Measurements from ENCODE around the gene BEND4.

BEND4 gene

GRCh38 chr4:42142591-42142990 is 9.9 kb downstream of the BEND4 start (continued):
- TF ChIP-seq, protein P1, sequence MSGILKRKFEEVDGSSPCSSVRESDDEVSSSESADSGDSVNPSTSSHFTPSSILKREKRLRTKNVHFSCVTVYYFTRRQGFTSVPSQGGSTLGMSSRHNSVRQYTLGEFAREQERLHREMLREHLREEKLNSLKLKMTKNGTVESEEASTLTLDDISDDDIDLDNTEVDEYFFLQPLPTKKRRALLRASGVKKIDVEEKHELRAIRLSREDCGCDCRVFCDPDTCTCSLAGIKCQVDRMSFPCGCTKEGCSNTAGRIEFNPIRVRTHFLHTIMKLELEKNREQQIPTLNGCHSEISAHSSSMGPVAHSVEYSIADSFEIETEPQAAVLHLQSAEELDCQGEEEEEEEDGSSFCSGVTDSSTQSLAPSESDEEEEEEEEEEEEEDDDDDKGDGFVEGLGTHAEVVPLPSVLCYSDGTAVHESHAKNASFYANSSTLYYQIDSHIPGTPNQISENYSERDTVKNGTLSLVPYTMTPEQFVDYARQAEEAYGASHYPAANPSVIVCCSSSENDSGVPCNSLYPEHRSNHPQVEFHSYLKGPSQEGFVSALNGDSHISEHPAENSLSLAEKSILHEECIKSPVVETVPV (CRISPR knock-in tag; IDR thresholded peaks at IDR 0.05): no peak
- no peak for TF ChIP-seq ZC3H10 (CRISPR knock-in tag; IDR thresholded peaks at IDR 0.05)

GRCh38 chr4:42136371-42136770 is 16.1 kb downstream of the BEND4 start:
- TF ChIP-seq ARNTL (CRISPR knock-in tag; IDR thresholded peaks at IDR 0.05; ENCODE audit: borderline replicate concordance, low read depth): no peak
- TF ChIP-seq TCF4 (CRISPR knock-in tag; IDR thresholded peaks at IDR 0.05; ENCODE audit: borderline replicate concordance): no peak
- no peak for TF ChIP-seq BACH2 (CRISPR knock-in tag; IDR thresholded peaks at IDR 0.05; ENCODE audit: borderline replicate concordance)
- TF ChIP-seq PPARA (CRISPR knock-in tag; IDR thresholded peaks at IDR 0.05; ENCODE audit: borderline replicate concordance): no peak
- TF ChIP-seq, protein P1 (CRISPR knock-in tag; IDR thresholded peaks at IDR 0.05): no peak
- no peak for TF ChIP-seq ZNF70 (CRISPR knock-in tag; IDR thresholded peaks at IDR 0.05)
- TF ChIP-seq ZNF8 (CRISPR knock-in tag; IDR thresholded peaks at IDR 0.05): no peak
- no peak for TF ChIP-seq ISL1 (CRISPR knock-in tag; IDR thresholded peaks at IDR 0.05)
- no peak for TF ChIP-seq TSHZ2 (CRISPR knock-in tag; IDR thresholded peaks at IDR 0.05)
- TF ChIP-seq PATZ1 (CRISPR knock-in tag; IDR thresholded peaks at IDR 0.05; ENCODE audit: borderline replicate concordance): no peak
- no peak for ATAC-seq

DNA sequence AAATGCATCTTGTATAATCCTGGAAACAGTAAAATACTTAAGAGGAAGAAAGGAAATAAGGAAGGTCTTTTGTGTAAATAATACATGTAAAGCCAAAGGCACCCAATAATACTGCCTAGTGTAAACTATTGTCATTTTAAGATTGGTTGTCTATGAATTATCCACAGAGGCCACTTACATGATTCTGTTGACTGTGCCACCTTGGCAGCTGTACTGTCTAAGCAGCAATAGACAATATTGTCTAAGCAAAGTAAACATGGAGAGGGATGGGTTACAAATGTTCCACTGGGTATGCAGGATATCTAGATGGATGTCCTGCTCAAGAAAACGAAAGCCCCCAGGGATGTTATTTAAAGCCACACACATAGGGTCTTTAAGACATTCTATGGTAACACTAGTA is 19.4 kb downstream of the BEND4 start:
- ATAC-seq: no peak
- no peak for TF ChIP-seq PPARA (CRISPR knock-in tag; IDR thresholded peaks at IDR 0.05; ENCODE audit: borderline replicate concordance)
- no peak for TF ChIP-seq OSR1 (CRISPR knock-in tag; IDR thresholded peaks at IDR 0.05)
- TF ChIP-seq BACH2 (CRISPR knock-in tag; IDR thresholded peaks at IDR 0.05; ENCODE audit: borderline replicate concordance): no peak
- no peak for TF ChIP-seq GLIS3 (CRISPR knock-in tag; IDR thresholded peaks at IDR 0.05)
- no peak for TF ChIP-seq ZNF70 (CRISPR knock-in tag; IDR thresholded peaks at IDR 0.05)
- no peak for TF ChIP-seq RARB (CRISPR knock-in tag; IDR thresholded peaks at IDR 0.05)
- TF ChIP-seq SNAI2 (CRISPR knock-in tag; IDR thresholded peaks at IDR 0.05): no peak
- no peak for TF ChIP-seq TOX (CRISPR knock-in tag; IDR thresholded peaks at IDR 0.05; ENCODE audit: borderline replicate concordance)
- TF ChIP-seq ARNTL (CRISPR knock-in tag; IDR thresholded peaks at IDR 0.05; ENCODE audit: borderline replicate concordance, low read depth): no peak

- no peak for TF ChIP-seq BACH2 (CRISPR knock-in tag; IDR thresholded peaks at IDR 0.05; ENCODE audit: borderline replicate concordance)
- no peak for TF ChIP-seq ISL1 (CRISPR knock-in tag; IDR thresholded peaks at IDR 0.05)
- no peak for TF ChIP-seq ZFP30 (CRISPR knock-in tag; IDR thresholded peaks at IDR 0.05)
- no peak for TF ChIP-seq ZNF8 (CRISPR knock-in tag; IDR thresholded peaks at IDR 0.05)
- TF ChIP-seq, protein P1 (CRISPR knock-in tag; IDR thresholded peaks at IDR 0.05): no peak
- no peak for TF ChIP-seq ZNF565 (CRISPR knock-in tag; conservative IDR thresholded peaks at IDR 0.05; ENCODE audit: low read depth)
- TF ChIP-seq ZC3H10 (CRISPR knock-in tag; IDR thresholded peaks at IDR 0.05): no peak
- no peak for TF ChIP-seq TCF4 (CRISPR knock-in tag; IDR thresholded peaks at IDR 0.05; ENCODE audit: borderline replicate concordance)
- TF ChIP-seq CREB5 (CRISPR knock-in tag; IDR thresholded peaks at IDR 0.05; ENCODE audit: low read depth): no peak
- TF ChIP-seq TSHZ2 (CRISPR knock-in tag; IDR thresholded peaks at IDR 0.05): no peak
- no peak for TF ChIP-seq ESRRG (CRISPR knock-in tag; IDR thresholded peaks at IDR 0.05)
- no peak for TF ChIP-seq RARB (CRISPR knock-in tag; IDR thresholded peaks at IDR 0.05)
- no peak for TF ChIP-seq ZFP3 (CRISPR knock-in tag; IDR thresholded peaks at IDR 0.05)
- no peak for TF ChIP-seq ZNF70 (CRISPR knock-in tag; IDR thresholded peaks at IDR 0.05)
- no peak for TF ChIP-seq PPARA (CRISPR knock-in tag; IDR thresholded peaks at IDR 0.05; ENCODE audit: borderline replicate concordance)
- TF ChIP-seq CSDC2 (CRISPR knock-in tag; IDR thresholded peaks at IDR 0.05): no peak
- no peak for ATAC-seq
Observed at GRCh38 chr4:42132099-42132498, 20.4 kb downstream of the BEND4 start.

Measured in SK-N-SH treated with all-trans-retinoic acid at 6 μM for 48 hours (cell line).